ENCODE measurements around the gene RELL2. TPM values are rescaled to one million over a fixed set of nuclear protein-coding genes. Genes with fewer than 3 reads are reported as not detected.

Gene RELL2
- total RNA-seq, 1 donor, result 5.1 TPM

- H2AFZ ChIP-seq (ENCODE audit: low read length), result peak overlapping the region; percentile 34
- peak; percentile 91 for DNase-seq (ENCODE audit: insufficient read length, low spot score, missing footprints)
- no peaks in the 10 kb centered on the region for H3K79me2 ChIP-seq (ENCODE audit: insufficient read depth, low read length)
- no peaks in the 10 kb centered on the region for H4K20me1 ChIP-seq (ENCODE audit: insufficient read depth, low read length)
- peak overlapping the region; percentile 55 for H3K4me3 ChIP-seq (ENCODE audit: insufficient read depth, low read length)
- no peaks in the 10 kb centered on the region for H3K9me3 ChIP-seq (ENCODE audit: low read depth, low read length)
- peaks cover 15% of the 10 kb centered on the region for H3K4me1 ChIP-seq (ENCODE audit: insufficient read depth, low read length)
- no peak for TF ChIP-seq CTCF (IDR thresholded peaks at IDR 0.05; ENCODE audit: extremely low read depth, low read depth, low read length)
- no peaks in the 10 kb centered on the region for H3K27me3 ChIP-seq (ENCODE audit: insufficient read depth, low read length)
- H3K4me2 ChIP-seq (ENCODE audit: insufficient read depth, low read length), result peak overlapping the region; percentile 69
- H3K36me3 ChIP-seq (ENCODE audit: insufficient read depth, low read length), result no peaks in the 10 kb centered on the region
- H3K27ac ChIP-seq (ENCODE audit: low read depth, low read length), result peak overlapping the region; percentile 60
These were observed 44.0 kb downstream of the RELL2 start for GRCh38 chr5:141680751-141681201.

GRCh38 chr5:141681295-141681694 is 44.5 kb downstream of the RELL2 start:
- Histone ChIP-seq H3K36me3 (ENCODE audit: insufficient read depth, low read length) (no peaks in the 10 kb centered on the region), H3K27ac (ENCODE audit: low read depth, low read length) (peak overlapping the region; percentile 60), H3K79me2 (ENCODE audit: insufficient read depth, low read length) (no peaks in the 10 kb centered on the region), H3K4me1 (ENCODE audit: insufficient read depth, low read length) (peaks cover 15% of the 10 kb centered on the region), H2AFZ (ENCODE audit: low read length) (peak overlapping the region; percentile 53), H4K20me1 (ENCODE audit: insufficient read depth, low read length) (no peaks in the 10 kb centered on the region), H3K4me3 (ENCODE audit: insufficient read depth, low read length) (peak overlapping the region; percentile 55), H3K9me3 (ENCODE audit: low read depth, low read length) (no peaks in the 10 kb centered on the region), H3K4me2 (ENCODE audit: insufficient read depth, low read length) (peak overlapping the region; percentile 69), H3K27me3 (ENCODE audit: insufficient read depth, low read length) (no peaks in the 10 kb centered on the region)
- DNase-seq (ENCODE audit: insufficient read length, low spot score, missing footprints), result no peak
- TF ChIP-seq CTCF (IDR thresholded peaks at IDR 0.05; ENCODE audit: extremely low read depth, low read depth, low read length), result no peak

- H3K4me3 ChIP-seq (ENCODE audit: insufficient read depth, low read length), result peak within 1 kb of the TSS; percentile 55
- H4K20me1 ChIP-seq (ENCODE audit: insufficient read depth, low read length), result no peaks in the 10 kb centered on the region
- H3K36me3 ChIP-seq (ENCODE audit: insufficient read depth, low read length), result no peaks in the 10 kb centered on the region
- H3K9me3 ChIP-seq (ENCODE audit: low read depth, low read length), result no peaks in the 10 kb centered on the region
- no peaks in the 10 kb centered on the region for H3K27me3 ChIP-seq (ENCODE audit: insufficient read depth, low read length)
- no peak for TF ChIP-seq CTCF (IDR thresholded peaks at IDR 0.05; ENCODE audit: extremely low read depth, low read depth, low read length)
- peak within 1 kb of the TSS; percentile 91 for H2AFZ ChIP-seq (ENCODE audit: low read length)
- peaks cover 15% of the 10 kb centered on the region for H3K4me1 ChIP-seq (ENCODE audit: insufficient read depth, low read length)
- peak within 1 kb of the TSS; percentile 60 for H3K27ac ChIP-seq (ENCODE audit: low read depth, low read length)
- peak within 1 kb of the TSS; percentile 69 for H3K4me2 ChIP-seq (ENCODE audit: insufficient read depth, low read length)
- DNase-seq (ENCODE audit: insufficient read length, low spot score, missing footprints), result peak; percentile 98
- H3K79me2 ChIP-seq (ENCODE audit: insufficient read depth, low read length), result no peaks in the 10 kb centered on the region
These were observed 45.2 kb downstream of the RELL2 start, which contains the start of gene ARAP3 for GRCh38 chr5:141681695-141682641. Gene ARAP3, minus strand, starts transcription at chr5:141682230. Its CDS starts 1,744 bp downstream, at chr5:141680486.

- H3K4me1 ChIP-seq (ENCODE audit: insufficient read depth, low read length), result peaks cover 15% of the 10 kb centered on the region
- no peak overlapping the region for H3K27ac ChIP-seq (ENCODE audit: low read depth, low read length)
- no peak overlapping the region for H3K4me2 ChIP-seq (ENCODE audit: insufficient read depth, low read length)
- H3K79me2 ChIP-seq (ENCODE audit: insufficient read depth, low read length), result no peaks in the 10 kb centered on the region
- DNase-seq (ENCODE audit: insufficient read length, low spot score, missing footprints), result peak; percentile 68
- H3K9me3 ChIP-seq (ENCODE audit: low read depth, low read length), result no peaks in the 10 kb centered on the region
- H3K36me3 ChIP-seq (ENCODE audit: insufficient read depth, low read length), result no peaks in the 10 kb centered on the region
- no peaks in the 10 kb centered on the region for H3K27me3 ChIP-seq (ENCODE audit: insufficient read depth, low read length)
- H2AFZ ChIP-seq (ENCODE audit: low read length), result no peak overlapping the region
- no peaks in the 10 kb centered on the region for H4K20me1 ChIP-seq (ENCODE audit: insufficient read depth, low read length)
- no peak for TF ChIP-seq CTCF (IDR thresholded peaks at IDR 0.05; ENCODE audit: extremely low read depth, low read depth, low read length)
- no peak overlapping the region for H3K4me3 ChIP-seq (ENCODE audit: insufficient read depth, low read length)
These were observed 46.9 kb downstream of the RELL2 start for GRCh38 chr5:141683596-141684141.
